GM19467 (cell line): ENCODE results near the gene KCNN1.

Experiments
- ATAC-seq: cut with Tn5 transposase; IDR thresholded peaks from one replicate; pipeline ENCODE4 v1.9.1; 2021; ENCODE audit warnings: mild to moderate bottlenecking, moderate library complexity; ENCODE audit not compliant: unreplicated experiment

The KCNN1 gene

DNA sequence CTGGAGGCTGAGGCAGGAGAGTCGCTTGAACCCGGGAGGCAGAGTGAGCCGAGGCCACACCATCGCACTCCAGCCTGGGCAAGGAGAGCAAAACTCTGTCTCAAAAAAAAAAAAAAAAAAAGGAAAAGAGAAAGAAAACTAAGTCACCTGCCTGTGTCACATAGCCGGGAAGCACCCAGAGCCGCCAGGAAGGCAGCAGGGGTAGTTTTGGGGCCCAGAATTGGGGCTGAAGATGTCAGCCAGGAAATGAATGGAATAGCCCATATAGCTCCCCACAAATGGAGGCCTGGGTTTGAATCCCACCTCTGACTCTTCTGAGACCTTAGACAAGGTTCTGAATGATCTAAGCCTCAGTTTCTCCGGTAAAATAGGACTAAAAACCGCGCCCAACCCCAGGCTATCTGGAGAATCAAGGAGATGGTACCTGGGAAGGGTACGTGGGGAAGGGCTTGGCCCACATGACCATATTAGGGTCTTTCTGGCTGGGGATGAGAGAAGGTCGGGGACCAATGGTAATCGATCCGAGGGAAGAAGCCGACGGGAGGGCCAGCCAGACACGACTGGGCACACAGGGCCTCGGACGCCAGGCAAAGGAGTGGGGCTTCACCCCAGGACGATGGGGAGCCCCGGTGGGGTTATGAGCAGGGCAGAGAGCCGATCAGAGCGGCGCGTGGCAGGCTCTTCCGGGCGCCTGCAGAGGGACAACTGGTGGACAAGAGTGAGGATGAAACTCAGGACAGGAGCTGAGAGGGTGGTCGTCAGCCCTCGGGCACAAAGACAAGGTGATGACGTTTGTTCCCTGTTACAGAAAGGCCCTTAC is 19.7 kb upstream of the KCNN1 start:
- ATAC-seq = peak; percentile 13

DNA sequence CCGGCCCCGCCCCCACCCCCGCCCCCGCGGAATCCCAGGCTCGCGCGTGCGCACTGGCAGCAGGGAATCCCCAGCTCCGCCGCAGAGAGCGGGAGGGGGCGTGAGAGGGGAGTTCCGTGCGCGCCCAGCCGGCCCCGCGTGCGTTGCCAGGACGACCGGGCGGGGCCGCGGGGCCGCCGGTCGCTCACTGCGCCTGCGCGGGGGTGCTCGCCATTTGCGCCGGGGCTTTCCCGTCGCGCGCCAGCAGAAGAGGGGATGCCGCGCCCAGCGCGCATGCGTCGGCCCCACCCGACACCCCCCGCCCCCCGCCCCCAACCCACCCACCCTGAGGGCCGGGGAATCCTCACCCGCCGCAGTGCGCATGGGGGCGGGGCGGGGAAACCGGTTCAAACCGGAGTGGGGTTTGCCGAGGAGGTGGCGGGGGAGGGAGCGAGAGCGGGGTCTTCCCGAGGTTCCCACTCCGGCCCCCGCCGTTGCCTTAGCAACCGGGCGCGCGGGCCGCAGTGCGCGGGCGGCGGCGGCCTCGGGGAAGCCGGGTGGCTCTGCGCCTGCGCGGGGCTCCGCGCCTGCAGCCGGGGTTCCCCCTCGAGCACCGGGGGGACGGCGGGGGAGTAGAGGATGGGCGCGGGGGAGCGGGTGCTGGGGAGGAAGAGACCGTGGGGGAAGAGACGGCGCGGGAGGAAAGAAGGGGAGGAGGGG is 18.9 kb upstream of the KCNN1 start:
- ATAC-seq = peak; percentile 53

DNA sequence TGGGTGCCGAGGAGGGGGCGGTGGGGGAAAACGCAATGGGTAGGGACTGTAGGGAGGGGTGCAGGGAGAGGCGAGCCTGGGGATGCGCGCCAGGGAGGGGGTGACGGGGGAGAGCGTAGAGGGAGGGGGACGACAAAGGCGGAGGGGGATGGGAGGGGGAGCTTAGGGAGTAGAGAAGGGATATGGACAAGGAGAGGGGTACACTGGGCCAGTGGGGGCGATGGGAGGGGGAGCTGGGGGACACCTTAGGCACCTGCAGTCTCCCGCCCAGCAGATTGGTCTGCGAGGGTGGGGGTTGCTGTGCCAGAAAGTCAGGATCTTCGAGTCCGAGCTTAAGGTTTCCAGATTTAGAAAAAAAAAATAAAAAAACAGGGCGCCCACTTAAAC is 18.4 kb upstream of the KCNN1 start:
- ATAC-seq = no peak

DNA sequence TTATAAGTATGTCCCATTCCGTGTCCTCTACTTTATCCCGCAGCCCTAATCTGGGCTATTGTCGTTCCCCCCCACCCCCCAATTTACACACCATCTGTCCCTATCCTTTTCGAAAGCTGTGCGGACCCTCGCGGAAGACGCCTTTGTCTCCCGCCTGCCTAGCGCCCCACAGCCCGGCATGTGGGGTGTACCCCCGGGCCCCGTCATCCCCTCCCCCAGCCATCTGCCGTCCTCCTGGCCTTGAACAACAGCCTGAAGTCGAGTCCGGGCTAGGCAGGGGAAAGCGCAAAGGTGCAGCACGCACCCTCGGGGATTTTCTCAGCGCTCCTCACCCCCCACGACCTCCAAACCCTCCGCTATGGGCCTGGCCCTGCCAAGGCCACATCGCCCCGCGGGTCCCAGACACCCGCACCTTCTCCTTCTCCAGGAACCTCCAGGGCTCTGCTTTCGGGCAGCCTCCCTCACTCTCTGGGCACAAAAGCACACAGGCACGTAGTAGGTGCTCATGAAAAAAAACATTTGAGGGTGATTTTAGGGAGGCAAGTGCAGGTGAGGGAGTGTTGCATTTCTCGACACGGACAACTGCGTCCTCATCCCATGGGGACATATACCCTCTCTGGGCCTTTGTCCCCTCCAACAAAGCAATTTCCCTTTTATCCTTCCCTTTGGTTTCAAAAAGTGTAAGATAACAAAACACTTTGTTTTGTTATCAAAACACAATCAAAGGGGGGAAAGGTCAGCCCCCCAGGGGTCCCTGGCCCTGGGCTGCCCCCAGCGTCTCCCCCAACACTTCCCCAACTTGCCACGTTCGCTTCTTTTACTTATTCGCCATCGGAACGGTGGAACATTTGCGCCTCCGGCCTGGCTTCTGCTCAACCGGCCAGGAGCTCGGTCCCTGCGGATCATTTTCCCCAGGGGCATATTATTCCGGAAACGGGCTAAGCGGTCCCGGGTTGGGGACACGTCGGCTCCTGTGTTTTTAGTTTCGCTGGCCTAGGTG is 17.7 kb upstream of the KCNN1 start:
- ATAC-seq = no peak

DNA sequence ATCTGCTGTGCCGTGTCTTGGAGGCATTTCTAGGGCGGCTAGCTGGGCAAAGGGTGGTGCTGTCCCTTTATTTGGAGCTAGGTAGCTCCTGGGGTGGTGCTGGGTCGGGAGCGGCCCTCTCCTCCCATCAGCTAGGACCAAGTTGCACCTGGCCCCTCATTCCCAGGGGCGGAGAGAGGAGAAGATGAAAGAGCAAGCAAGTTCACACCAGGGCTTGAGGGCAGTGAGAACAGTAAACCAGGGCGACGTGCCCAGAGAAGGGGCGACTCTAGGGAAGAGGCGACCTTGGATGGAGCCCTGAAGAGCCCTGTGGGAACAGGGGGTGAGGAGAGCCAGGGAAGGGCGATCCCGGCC is 17.0 kb upstream of the KCNN1 start:
- no peak for ATAC-seq

DNA sequence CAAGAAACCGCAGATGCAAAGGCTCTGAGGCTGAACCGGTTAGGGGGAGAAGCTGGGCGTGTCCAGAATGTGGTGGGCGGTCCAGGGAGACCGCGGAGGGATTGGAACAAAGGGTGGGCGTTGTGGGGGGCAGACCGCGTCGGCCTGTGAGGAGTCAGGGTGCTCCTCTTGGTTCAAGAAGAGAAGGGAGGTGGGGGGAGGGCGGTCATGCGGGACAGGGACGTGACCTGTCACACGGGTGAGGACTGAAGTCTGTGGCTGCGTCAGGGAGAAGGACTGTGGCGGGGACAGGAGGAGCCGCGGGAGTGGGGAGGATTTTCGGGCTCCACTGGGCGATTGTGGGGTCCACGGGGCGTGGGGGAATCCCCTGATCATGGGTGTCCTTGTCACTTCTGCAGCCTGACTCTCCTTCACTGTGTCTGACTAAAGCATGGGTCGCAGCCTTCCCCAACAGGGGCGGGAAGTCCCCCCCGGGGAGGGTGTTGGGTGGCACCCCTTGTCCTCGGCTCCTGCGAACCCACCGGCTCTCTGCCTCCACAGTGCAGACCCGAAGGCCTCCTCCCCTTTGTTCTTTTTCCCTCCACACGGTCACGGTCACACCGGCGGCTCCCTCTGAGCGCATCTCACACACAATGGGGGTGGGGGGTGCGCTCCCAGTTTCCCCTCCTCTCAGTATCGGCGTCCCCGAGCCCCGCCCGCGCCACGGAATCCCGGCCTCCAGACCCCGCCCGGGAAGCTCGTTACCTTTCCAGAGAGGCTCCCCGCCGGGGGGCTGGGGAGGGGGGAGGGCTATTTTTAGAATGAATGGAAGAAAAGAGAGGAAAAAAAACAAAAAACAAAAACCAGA is 16.4 kb upstream of the KCNN1 start:
- no peak for ATAC-seq

DNA sequence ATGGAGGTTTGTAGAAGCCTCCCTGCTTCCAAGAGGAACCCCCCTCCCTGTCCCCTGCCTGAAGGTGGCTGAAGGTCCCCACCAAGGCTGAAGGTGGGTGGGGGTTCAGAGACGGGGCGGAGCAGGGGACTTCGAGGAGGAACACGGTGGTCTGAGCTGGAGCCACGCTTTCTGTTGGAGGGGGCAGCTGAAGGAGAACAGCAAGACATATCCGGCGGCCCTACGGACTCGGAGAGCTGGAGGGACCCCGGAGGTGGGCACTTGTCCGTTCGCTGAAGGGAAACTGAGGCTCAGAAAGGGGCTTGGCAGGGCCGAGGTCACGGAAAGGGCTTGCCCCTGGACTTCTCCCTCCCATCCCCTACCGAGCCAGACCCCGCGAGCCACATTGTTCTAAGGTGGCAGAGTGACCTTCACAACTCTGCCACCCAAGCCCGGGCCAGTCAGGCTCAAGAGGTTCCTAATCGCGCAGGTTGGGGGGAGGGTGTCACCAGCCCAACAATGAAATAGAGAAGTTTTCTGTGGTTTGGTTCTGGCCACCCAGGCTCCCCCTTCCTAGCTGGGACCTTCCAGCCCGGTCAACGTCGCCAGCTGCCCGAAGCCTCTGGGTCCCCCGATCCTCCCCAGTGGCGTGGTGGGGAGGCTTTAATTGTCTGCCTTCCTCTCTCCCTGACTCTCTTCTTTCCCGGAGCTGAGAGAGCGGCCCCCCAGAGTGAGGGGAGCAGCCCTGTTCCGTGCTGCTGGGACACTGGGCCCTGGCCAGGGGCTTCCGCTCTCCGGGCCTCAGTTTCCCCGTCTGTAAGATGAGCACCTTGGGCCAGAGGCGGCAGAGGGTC is 15.5 kb upstream of the KCNN1 start:
- ATAC-seq = no peak

DNA sequence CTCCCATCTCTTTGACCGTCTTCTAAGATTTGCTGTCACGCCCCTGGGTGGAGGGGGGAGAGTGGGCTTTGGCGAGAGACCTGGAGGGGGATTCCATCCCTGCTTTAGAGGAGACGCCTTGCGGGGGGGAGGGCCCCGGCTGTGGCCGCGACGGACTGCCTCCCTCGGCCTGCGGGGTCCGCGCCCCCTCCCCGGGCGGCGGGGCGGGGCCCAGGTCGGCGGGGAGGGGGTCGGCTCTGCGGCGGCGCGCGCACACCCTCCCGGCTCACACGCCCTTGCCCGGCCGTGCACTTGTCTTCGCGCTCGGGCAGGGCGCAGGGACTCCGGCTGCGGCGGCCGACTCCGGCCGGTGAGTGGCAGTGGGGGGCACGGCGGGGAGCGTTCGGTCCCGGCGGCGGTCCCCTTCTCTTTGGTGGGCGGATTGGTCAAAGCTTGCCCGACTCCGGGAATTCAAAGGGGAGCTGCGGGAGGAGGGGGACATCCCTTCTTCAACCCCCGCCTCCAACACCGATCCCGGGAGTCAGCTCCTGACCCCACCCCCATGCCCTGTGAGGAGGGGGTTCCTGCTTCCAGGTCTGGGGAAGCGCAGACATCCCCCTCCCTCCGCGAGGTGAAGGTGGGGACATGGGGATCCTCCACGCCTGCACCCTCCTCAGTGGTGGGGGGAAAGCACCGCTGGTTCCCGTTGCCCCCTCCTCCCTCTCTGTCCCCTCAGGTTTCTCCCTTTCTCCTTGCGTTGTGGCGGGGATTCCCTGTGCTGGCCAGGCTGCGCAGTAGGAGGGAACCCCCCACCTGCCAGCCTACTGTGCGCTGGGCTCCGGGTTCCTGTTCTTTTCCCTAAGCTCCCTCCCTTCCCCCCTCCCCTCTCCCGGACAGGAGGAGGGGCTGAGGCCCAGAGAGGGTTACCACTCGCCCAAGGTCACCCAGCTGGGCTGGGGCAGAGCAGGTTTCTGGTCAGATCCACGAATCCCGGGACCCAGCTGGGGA is 14.6 kb upstream of the KCNN1 start:
- ATAC-seq = no peak

DNA sequence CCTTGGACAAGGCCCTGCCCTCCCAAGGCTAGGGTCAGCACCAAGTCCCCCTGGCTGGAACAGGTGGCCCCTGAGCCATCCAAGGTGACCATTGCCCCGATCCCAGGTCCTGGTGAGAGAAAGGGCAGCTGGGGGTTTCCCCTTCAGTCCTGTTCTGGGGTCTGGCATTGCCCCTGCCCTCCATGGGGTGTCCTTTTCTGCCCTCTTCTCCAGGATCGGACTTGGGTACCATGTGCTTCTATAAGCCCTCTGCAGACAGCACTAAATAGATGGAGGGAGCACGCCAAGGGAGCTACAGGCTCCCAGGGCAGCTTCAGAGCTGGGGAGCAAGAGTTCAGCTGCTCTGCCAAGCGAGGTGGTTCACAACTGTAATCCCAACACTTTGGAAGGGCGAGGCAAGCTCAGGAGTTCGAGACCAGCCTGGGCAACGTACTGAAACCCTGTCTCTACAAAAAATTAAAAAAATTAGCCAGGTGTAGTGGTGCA is 13.5 kb upstream of the KCNN1 start:
- no peak for ATAC-seq

DNA sequence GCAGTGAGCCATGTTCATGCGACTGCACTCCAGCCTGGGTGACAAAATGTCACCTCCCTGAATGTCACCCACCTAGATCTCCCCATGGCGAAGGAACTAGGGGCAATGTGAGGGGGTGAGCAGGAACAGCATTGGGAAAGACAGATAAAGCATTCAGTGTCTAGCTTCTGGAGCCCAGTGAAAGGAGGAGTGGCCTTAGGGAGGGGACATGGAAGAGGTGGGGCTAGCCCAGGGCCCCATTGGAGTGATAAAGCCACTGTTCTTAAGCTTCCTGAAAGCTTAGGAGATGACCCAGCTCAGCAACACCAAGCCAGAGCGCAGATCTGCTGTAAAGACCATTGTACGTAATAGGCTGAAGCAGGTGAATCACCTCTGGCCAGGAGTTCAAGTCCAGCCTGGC is 13.0 kb upstream of the KCNN1 start:
- no peak for ATAC-seq

DNA sequence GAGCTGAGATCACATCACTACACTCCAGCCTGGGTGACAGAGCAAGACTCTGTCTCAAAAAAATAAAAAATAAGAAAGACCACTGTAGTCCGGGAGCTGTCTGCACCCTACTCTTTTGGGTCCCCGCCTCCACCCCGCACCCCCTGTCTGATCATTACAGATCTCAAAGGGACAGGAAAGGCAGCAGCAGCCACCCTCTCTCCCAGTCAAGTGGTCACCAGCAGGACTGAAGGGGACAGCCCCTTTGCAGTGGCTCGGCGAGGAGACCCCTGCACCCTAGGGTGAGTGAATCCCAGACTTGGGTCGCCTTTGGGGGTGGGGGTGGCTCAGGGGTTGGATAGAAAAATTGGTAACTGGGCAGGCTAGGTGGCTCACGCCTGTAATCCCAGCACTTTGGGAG is 12.5 kb upstream of the KCNN1 start:
- ATAC-seq = no peak

DNA sequence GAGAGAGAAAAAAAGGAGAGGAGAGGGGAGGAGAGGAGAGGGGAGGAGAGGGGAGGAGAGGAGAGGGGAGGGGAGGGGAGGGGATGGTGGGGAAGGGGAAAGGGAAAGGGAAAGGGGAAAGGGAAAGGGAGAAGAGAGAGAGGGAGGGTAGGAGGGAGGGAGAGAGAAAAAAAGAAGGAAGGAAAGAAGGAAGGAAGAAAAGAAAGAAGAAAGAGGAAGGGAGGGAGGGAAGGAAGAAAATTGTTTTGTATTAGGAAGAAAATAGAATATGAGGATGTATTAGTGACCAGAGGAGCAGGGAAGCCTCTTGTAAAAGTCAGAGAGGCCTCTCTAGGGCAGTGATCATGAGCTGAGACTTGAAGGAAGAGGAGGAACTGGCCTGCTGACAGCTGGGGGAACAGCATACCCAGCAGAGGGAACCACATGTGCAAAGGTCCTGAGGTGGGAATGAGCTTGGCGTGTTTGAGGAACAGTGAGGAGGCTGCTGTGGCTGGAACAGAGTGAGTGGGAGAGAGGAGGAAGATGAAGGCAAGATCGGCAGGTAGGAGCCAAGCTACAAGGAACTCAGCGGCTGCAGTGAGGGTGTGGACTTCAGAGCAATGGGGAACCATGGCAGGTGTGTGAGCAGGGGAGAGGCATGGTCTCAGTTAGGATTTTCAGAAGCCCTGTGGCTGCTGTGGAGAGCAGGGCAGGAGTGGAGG is 9.6 kb upstream of the KCNN1 start:
- ATAC-seq = no peak

DNA sequence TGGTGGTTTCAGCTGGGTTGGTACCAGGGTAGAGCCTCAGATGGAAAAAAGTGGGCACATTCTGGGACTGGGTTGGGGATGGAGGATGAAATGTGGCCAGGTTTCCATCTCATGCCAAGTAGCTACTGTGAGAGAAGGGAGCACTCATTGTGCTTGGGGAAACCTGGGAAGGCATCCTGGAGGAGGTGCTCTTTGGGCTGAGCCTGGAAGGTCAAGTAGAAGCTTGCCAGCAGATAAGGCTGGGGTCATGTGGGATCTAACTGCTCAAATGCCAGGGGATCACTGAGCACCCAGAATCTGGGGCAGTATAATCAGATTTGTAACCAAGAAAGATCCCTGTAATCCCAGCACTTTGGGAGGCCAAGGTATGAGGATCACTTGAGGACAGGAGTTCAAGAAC is 9.0 kb upstream of the KCNN1 start:
- no peak for ATAC-seq

DNA sequence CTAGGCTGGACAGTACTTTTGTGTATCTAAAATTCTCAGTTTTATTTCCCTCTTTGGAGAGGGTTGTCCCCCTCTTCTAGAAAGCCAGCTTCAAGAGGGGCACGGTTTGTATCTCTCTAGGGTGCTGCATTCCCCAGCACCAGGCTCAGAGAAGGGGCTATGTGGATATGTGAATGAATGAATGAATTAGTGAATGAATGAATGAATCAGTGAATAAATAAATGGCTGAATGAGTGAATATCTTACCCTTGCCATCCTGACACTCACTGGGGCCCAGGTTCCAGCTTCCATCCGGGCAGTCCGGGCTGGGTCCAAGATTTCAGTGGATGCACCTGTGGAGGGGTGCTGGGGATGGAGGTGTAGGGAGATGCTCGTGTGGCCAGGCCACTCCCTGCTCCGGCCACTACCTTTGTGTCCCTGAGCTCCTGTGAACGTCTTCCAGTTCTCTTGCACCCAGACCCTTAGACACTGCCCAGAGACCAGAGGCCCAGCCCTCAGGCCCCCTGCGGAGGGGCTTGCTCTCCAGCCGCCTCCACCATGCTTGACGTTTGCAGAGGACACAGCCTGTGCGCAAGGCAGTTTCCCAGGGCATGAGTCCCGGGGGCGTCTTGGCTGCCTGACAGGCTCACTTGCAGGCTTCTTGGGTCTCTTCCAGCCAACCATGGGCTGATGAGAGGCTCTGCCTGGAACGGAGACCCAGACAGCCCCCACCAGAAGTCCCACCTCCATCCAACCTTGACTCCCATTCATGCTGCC is 2.8 kb upstream of the KCNN1 start:
- no peak for ATAC-seq

DNA sequence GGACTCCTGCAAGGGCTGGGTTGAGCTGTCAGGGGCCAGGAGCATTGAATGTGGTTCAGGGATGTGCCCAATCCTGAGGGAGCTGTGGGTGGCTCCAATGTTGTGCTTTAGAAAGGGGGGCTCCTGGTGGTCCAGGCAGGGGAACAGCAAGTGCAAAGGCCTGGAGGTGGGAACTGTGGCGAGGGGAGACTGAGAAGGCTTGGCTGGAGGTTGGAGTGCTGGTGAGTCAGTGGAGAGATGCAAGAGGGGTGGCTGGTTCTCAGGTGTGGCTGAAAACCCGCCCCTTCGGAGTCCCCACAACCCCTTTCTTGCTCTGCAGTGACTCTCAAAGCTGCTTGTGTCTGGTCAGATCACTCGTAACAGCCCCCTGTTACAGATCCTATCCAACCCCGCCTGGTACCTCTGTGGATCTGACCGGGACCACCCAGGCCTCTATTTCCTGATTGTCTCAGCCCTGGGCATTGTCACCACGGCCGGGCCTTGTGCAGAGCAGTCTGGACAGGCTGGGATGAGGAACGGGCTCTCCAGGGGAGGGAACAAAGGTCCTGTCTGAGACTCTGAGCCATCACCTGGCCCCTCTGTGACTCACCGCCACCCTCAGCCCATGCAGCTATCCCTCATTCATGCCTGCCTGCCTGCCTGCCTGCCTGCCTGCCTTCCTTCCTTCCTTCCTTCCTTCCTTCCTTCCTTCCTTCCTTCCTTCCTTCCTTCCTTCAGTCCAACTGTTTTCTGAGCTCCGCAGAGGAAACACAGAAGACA is 1.4 kb upstream of the KCNN1 start:
- ATAC-seq = no peak

DNA sequence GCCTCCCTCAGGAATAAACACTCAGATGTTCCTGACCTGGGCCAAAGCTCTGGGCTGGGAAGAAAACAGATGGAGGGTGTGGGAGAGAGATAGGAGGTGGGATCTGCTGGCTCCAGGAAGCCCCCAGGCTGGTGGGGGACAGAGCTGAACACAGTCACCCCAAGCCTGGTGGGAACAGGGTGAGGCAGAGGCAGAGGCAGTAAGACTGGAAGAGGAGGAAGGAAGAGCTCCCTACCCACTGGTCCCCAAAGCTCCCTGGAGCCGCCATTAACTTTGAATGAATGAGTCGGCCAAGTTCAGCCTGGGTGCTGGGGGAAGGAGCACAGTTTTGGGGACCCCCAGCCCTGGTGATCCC is 801 bp upstream of the KCNN1 start:
- no peak for ATAC-seq
